Measurements from ENCODE around the gene NSMCE3. TPM values are rescaled to one million over a fixed set of nuclear protein-coding genes. Genes with fewer than 3 reads are reported as not detected.

The NSMCE3 gene
- total RNA-seq, 2 experiments from 2014 or later: 46.1 to 46.9 TPM

GRCh38 chr15:29299331-29299730 is 29.7 kb upstream of the NSMCE3 start:
- H3K27me3 ChIP-seq (ENCODE audit: control insufficient read depth in 1 of 2, insufficient read depth in 2 of 2, low read length in 2 of 2): peaks cover 0 to 2% of the 10 kb centered on the region in 2 experiments
- no peak for ATAC-seq (ENCODE audit: poor library complexity)

GRCh38 chr15:29294732-29295325 is 25.2 kb upstream of the NSMCE3 start:
- Mint-ChIP-seq H3K27ac (no peak overlapping the region), H3K9me3 (peaks cover 4% of the 10 kb centered on the region), H3K36me3 (ENCODE audit: low read depth) (no peaks in the 10 kb centered on the region), H3K27me3 (peaks cover 5% of the 10 kb centered on the region), H3K4me1 (ENCODE audit: low read depth) (no peaks in the 10 kb centered on the region), H3K4me3 (no peak overlapping the region)
- ATAC-seq (ENCODE audit: poor library complexity) (no peak), DNase-seq (no peak)
- Histone ChIP-seq H3K4me3 (ENCODE audit: low read length) (no peak overlapping the region), H3K36me3 (ENCODE audit: insufficient read depth, low read length) (no peaks in the 10 kb centered on the region), H3K27me3 (ENCODE audit: control insufficient read depth in 1 of 2, insufficient read depth in 2 of 2, low read length in 2 of 2) (peaks cover 0 to 10% of the 10 kb centered on the region in 2 experiments), H3K4me1 (ENCODE audit: insufficient read depth, low read length) (no peaks in the 10 kb centered on the region), H3K9me3 (ENCODE audit: control insufficient read depth in 1 of 2, insufficient read depth in 1 of 2, low read length in 2 of 2) (no peaks in the 10 kb centered on the region), H3K27ac (ENCODE audit: low read depth in 1 of 2, low read length in 2 of 2) (no peak overlapping the region)
- TF ChIP-seq CTCF (IDR thresholded peaks at IDR 0.05): no peak
- intact Hi-C loops (cut with DNase I, micrococcal nuclease): loop anchor here in 1 of 2 experiments (5.0 kb wide), 1 partner anchor 68 kb away; no protein-coding TSS in a partner anchor
- POLR2A ChIA-PET: no interaction called here
- CTCF ChIA-PET: no interaction called here

More at GRCh38 chr15:29299331-29299730, 29.7 kb upstream of the NSMCE3 start:
- no peaks in the 10 kb centered on the region for H3K4me1 Mint-ChIP-seq (ENCODE audit: low read depth)
- POLR2A ChIA-PET: no interaction called here
- peaks cover 4% of the 10 kb centered on the region for H3K9me3 Mint-ChIP-seq
- H3K4me3 Mint-ChIP-seq: no peak overlapping the region
- no peaks in the 10 kb centered on the region for H3K36me3 ChIP-seq (ENCODE audit: insufficient read depth, low read length)
- TF ChIP-seq CTCF (IDR thresholded peaks at IDR 0.05): no peak
- no peak for DNase-seq
- intact Hi-C loops (cut with DNase I, micrococcal nuclease): loop anchor here in 1 of 2 experiments (5.0 kb wide), 1 partner anchor 72 kb away; no protein-coding TSS in a partner anchor
- no peak overlapping the region for H3K27ac ChIP-seq (ENCODE audit: low read depth in 1 of 2, low read length in 2 of 2)
- no peaks in the 10 kb centered on the region for H3K36me3 Mint-ChIP-seq (ENCODE audit: low read depth)
- CTCF ChIA-PET: no interaction called here
- no peak overlapping the region for H3K27ac Mint-ChIP-seq
- H3K4me3 ChIP-seq (ENCODE audit: low read length): no peak overlapping the region
- no peaks in the 10 kb centered on the region for H3K27me3 Mint-ChIP-seq
- H3K9me3 ChIP-seq (ENCODE audit: control insufficient read depth in 1 of 2, insufficient read depth in 1 of 2, low read length in 2 of 2): no peaks in the 10 kb centered on the region
- H3K4me1 ChIP-seq (ENCODE audit: insufficient read depth, low read length): no peaks in the 10 kb centered on the region

GRCh38 chr15:29291067-29291845 is 21.6 kb upstream of the NSMCE3 start:
- Mint-ChIP-seq H3K27ac (no peak overlapping the region), H3K4me1 (ENCODE audit: low read depth) (no peaks in the 10 kb centered on the region), H3K27me3 (peaks cover 17% of the 10 kb centered on the region), H3K9me3 (peaks cover 2% of the 10 kb centered on the region), H3K36me3 (ENCODE audit: low read depth) (no peaks in the 10 kb centered on the region), H3K4me3 (no peak overlapping the region)
- H3K27me3 ChIP-seq (ENCODE audit: control insufficient read depth in 1 of 2, insufficient read depth in 2 of 2, low read length in 2 of 2): peaks cover 3 to 14% of the 10 kb centered on the region in 2 experiments
- no peak for DNase-seq
- ChIA-PET POLR2A (no interaction called here), CTCF (no interaction called here)
- no peak for TF ChIP-seq CTCF (IDR thresholded peaks at IDR 0.05)
- H3K4me1 ChIP-seq (ENCODE audit: insufficient read depth, low read length): no peaks in the 10 kb centered on the region
- H3K4me3 ChIP-seq (ENCODE audit: low read length): no peak overlapping the region
- no peak overlapping the region for H3K27ac ChIP-seq (ENCODE audit: low read depth in 1 of 2, low read length in 2 of 2)
- H3K9me3 ChIP-seq (ENCODE audit: control insufficient read depth in 1 of 2, insufficient read depth in 1 of 2, low read length in 2 of 2): no peaks in the 10 kb centered on the region
- intact Hi-C loops (cut with DNase I, micrococcal nuclease): no loop called here
- ATAC-seq (ENCODE audit: poor library complexity): no peak
- H3K36me3 ChIP-seq (ENCODE audit: insufficient read depth, low read length): no peaks in the 10 kb centered on the region

Data from CD4-positive, alpha-beta T cell (primary cell).